Stimulated activated memory B cell treated with anti-CD40 and anti-IgM and Interleukin-4, amounts not matched to agents 10 μg/mL and 1 μg/mL and 100 μg/mL, for 72 hours (primary cell): Measurements from ENCODE around the gene MPZL1.
"Not testable (repeated sequence)": the region's sequence is repeated elsewhere in the genome, so short reads cannot be mapped to it uniquely, and the experiment has no call there.

Experiments
- ATAC-seq: fragments of 150-1000 bp; cut with Tn5 transposase; 2 replicates; pipeline ENCODE4 v1.10.0; 2021
- H3K27ac Mint-ChIP-seq: one replicate; pipeline ENCODE4 v1.8.0; 2022; ENCODE audit warnings: mild to moderate bottlenecking, mixed read lengths
- H3K27me3 Mint-ChIP-seq: one replicate; pipeline ENCODE4 v1.8.0; 2022; ENCODE audit warnings: mixed read lengths
- H3K36me3 Mint-ChIP-seq: one replicate; pipeline ENCODE4 v1.8.0; 2022; ENCODE audit warnings: mixed read lengths
- H3K4me1 Mint-ChIP-seq: one replicate; pipeline ENCODE4 v1.8.0; 2022; ENCODE audit warnings: mixed read lengths
- H3K4me3 Mint-ChIP-seq: one replicate; pipeline ENCODE4 v1.8.0; 2022; ENCODE audit warnings: mild to moderate bottlenecking, moderate library complexity, mixed read lengths
- H3K9me3 Mint-ChIP-seq: one replicate; pipeline ENCODE4 v1.8.0; 2022; ENCODE audit warnings: mixed read lengths

Gene MPZL1

GRCh38 chr1:167829868-167830267 is 108.1 kb downstream of the MPZL1 start:
- Mint-ChIP-seq H3K4me1 (no peaks in the 10 kb centered on the region), H3K4me3 (no peak overlapping the region), H3K9me3 (no peaks in the 10 kb centered on the region), H3K36me3 (no peaks in the 10 kb centered on the region), H3K27ac (no peak overlapping the region), H3K27me3 (no peaks in the 10 kb centered on the region)
- ATAC-seq = no peak

- not testable (repeated sequence) for H3K27me3 Mint-ChIP-seq, H3K27ac Mint-ChIP-seq, H3K36me3 Mint-ChIP-seq, ATAC-seq, H3K4me3 Mint-ChIP-seq, H3K4me1 Mint-ChIP-seq, H3K9me3 Mint-ChIP-seq
These were observed 108.9 kb downstream of the MPZL1 start for GRCh38 chr1:167830668-167831067.

- no peak for ATAC-seq
- Mint-ChIP-seq H3K27ac (no peak overlapping the region), H3K36me3 (no peaks in the 10 kb centered on the region), H3K27me3 (no peaks in the 10 kb centered on the region), H3K4me1 (no peaks in the 10 kb centered on the region), H3K9me3 (no peaks in the 10 kb centered on the region), H3K4me3 (no peak overlapping the region)
These were observed 110.9 kb downstream of the MPZL1 start for GRCh38 chr1:167832693-167833092.

GRCh38 chr1:167833904-167834303 is 112.1 kb downstream of the MPZL1 start:
- Mint-ChIP-seq H3K4me3 (no peak overlapping the region), H3K4me1 (no peaks in the 10 kb centered on the region), H3K9me3 (no peaks in the 10 kb centered on the region), H3K27me3 (peaks cover 6% of the 10 kb centered on the region), H3K36me3 (no peaks in the 10 kb centered on the region), H3K27ac (no peak overlapping the region)
- no peak for ATAC-seq

- H3K4me3 Mint-ChIP-seq = no peak overlapping the region
- peaks cover 11% of the 10 kb centered on the region for H3K27me3 Mint-ChIP-seq
- ATAC-seq = no peak
- no peaks in the 10 kb centered on the region for H3K36me3 Mint-ChIP-seq
- H3K4me1 Mint-ChIP-seq = no peaks in the 10 kb centered on the region
- no peaks in the 10 kb centered on the region for H3K9me3 Mint-ChIP-seq
- no peak overlapping the region for H3K27ac Mint-ChIP-seq
These were observed 114.4 kb downstream of the MPZL1 start for GRCh38 chr1:167836197-167836596.

- Mint-ChIP-seq H3K27me3 (peaks cover 11% of the 10 kb centered on the region), H3K36me3 (no peaks in the 10 kb centered on the region), H3K9me3 (no peaks in the 10 kb centered on the region), H3K27ac (no peak overlapping the region), H3K4me3 (no peak overlapping the region), H3K4me1 (no peaks in the 10 kb centered on the region)
- no peak for ATAC-seq
These were observed 115.5 kb downstream of the MPZL1 start for GRCh38 chr1:167837326-167837725.

GRCh38 chr1:167839009-167839408 is 117.2 kb downstream of the MPZL1 start:
- Mint-ChIP-seq H3K27ac (no peak overlapping the region), H3K4me3 (no peak overlapping the region), H3K27me3 (peaks cover 11% of the 10 kb centered on the region), H3K9me3 (no peaks in the 10 kb centered on the region), H3K4me1 (no peaks in the 10 kb centered on the region), H3K36me3 (no peaks in the 10 kb centered on the region)
- no peak for ATAC-seq
